ENCODE results near the gene DACH1. TPM values are rescaled to one million over a fixed set of nuclear protein-coding genes. Genes with fewer than 3 reads are reported as not detected.

DACH1 gene
- total RNA-seq, 5 donors from 2014 or later (not counting 1 experiment from before 2014, with no cell fraction given), result 0.13 to 1.2 (median 0.23) TPM

DNA sequence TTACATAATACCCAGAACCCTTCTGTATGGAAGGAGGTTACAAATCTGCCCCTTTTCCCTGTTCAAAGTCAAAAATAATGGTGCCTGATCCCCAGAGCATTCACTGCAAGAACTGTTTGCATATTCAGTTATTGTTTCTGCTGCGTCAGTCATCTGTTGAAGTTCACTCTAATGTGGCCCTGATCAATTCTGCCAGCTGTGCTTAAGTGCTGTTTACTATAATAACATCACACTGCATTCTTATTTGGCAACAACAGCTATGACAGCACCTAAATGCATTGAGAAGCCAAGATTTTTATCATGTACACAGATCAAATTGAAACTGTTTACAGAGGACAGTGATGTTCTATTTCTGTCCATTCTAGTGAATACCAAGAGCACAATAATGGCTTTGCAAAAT, 115.9 kb downstream of the DACH1 start:
- peaks cover 0 to 3% (median 0%) of the 10 kb centered on the region in 3 donors for H3K9me3 Mint-ChIP-seq
- H3K27me3 ChIP-seq (replicated peaks in 1 of 2; ENCODE audit: control insufficient read depth in 2 of 2, extremely low read depth in 1 of 2, insufficient read depth in 2 of 2, low read length in 1 of 2), result no peaks in the 10 kb centered on the region

DNA sequence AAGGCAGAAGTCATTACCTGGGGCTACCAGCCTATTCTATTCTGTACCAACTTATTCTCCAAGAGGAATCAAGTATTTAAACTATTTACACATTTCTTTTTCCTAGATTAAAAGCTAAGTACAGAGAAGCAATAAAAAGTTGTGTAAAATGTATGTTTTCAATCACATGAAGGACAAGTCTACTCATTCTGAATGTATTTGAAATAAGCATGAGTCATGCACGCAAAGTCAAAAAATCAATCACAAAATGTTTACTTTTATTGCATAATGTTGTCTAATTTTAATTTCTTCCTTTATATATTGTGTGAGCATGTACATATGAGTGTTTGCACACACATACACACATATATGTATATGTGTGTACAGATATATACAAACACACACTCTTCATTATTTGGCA, 136.7 kb downstream of the DACH1 start:
- no peaks in the 10 kb centered on the region for H3K27me3 ChIP-seq (replicated peaks in 1 of 2; ENCODE audit: control insufficient read depth in 2 of 2, extremely low read depth in 1 of 2, insufficient read depth in 2 of 2, low read length in 1 of 2)
- H3K4me1 Mint-ChIP-seq, result no peaks in the 10 kb centered on the region
- no peaks in the 10 kb centered on the region for H3K36me3 Mint-ChIP-seq
- no CpG with 5 or more reads among the region's 1 CpG for WGBS (ENCODE audit: insufficient coverage)
- CTCF ChIA-PET, result no interaction called here
- H3K27ac ChIP-seq (ENCODE audit: low read length), result no peak overlapping the region
- POLR2A ChIA-PET, result interaction anchor here in 1 of 2 donors (0.6 kb wide), 1 partner anchor 18 kb away, joined by 4 read pairs; no protein-coding TSS in a partner anchor
- DNase-seq, result no peak
- no peak overlapping the region for H3K27ac Mint-ChIP-seq
- no peak overlapping the region for H3K4me3 ChIP-seq (ENCODE audit: control insufficient read depth in 1 of 2, extremely low read depth in 1 of 2, low read length in 1 of 2)
- H3K9me3 ChIP-seq, result no peaks in the 10 kb centered on the region
- ATAC-seq (replicated peaks in 1 of 4), result no peak
- no peaks in the 10 kb centered on the region for H3K9me3 Mint-ChIP-seq
- H3K27me3 Mint-ChIP-seq, result no peaks in the 10 kb centered on the region
- H3K4me3 Mint-ChIP-seq, result no peak overlapping the region
- no peaks in the 10 kb centered on the region for H3K4me1 ChIP-seq (ENCODE audit: control insufficient read depth in 1 of 2, extremely low read depth in 1 of 2, insufficient read depth in 2 of 2, low read length in 2 of 2)
- H3K36me3 ChIP-seq (ENCODE audit: control insufficient read depth in 2 of 2, extremely low read depth in 1 of 2, insufficient read depth in 1 of 2, low read length in 1 of 2), result no peaks in the 10 kb centered on the region

More for the DNA sequence above, 115.9 kb downstream of the DACH1 start:
- Histone ChIP-seq H3K9me3 (no peaks in the 10 kb centered on the region), H3K4me1 (ENCODE audit: control insufficient read depth in 1 of 2, extremely low read depth in 1 of 2, insufficient read depth in 2 of 2, low read length in 2 of 2) (no peaks in the 10 kb centered on the region), H3K36me3 (ENCODE audit: control insufficient read depth in 2 of 2, extremely low read depth in 1 of 2, insufficient read depth in 1 of 2, low read length in 1 of 2) (no peaks in the 10 kb centered on the region), H3K27ac (ENCODE audit: low read length) (no peak overlapping the region), H3K4me3 (ENCODE audit: control insufficient read depth in 1 of 2, extremely low read depth in 1 of 2, low read length in 1 of 2) (no peak overlapping the region)
- Mint-ChIP-seq H3K4me1 (no peaks in the 10 kb centered on the region), H3K36me3 (no peaks in the 10 kb centered on the region), H3K27ac (no peak overlapping the region), H3K4me3 (no peak overlapping the region), H3K27me3 (no peaks in the 10 kb centered on the region)
- 77% methylated on average over 1 of the region's 1 CpG for WGBS (ENCODE audit: insufficient coverage)
- no peak for ATAC-seq (replicated peaks in 1 of 4)
- no peak for DNase-seq
- ChIA-PET CTCF (no interaction called here), POLR2A (no interaction called here)

DNA sequence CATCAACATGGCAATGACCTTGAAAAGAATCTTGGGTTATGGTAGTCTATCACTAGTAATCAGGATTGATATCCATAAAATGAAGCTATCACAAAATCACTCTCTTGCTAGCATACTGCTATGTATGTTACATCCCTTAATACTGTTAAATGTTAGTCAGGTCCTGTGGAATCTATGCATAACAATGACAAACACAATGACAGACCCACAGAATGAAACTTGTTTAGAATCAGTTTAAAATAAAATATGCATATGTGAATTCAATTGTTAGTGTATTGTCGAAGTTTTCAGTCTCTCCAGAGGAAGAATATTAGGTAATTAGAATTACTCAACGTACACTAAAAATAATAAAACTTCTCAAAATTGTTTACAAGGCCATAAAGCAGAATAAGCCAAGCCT, 137.6 kb downstream of the DACH1 start:
- Histone ChIP-seq H3K27me3 (replicated peaks in 1 of 2; ENCODE audit: control insufficient read depth in 2 of 2, extremely low read depth in 1 of 2, insufficient read depth in 2 of 2, low read length in 1 of 2) (no peaks in the 10 kb centered on the region), H3K27ac (ENCODE audit: low read length) (no peak overlapping the region), H3K9me3 (no peaks in the 10 kb centered on the region), H3K4me1 (ENCODE audit: control insufficient read depth in 1 of 2, extremely low read depth in 1 of 2, insufficient read depth in 2 of 2, low read length in 2 of 2) (no peaks in the 10 kb centered on the region), H3K4me3 (ENCODE audit: control insufficient read depth in 1 of 2, extremely low read depth in 1 of 2, low read length in 1 of 2) (no peak overlapping the region), H3K36me3 (ENCODE audit: control insufficient read depth in 2 of 2, extremely low read depth in 1 of 2, insufficient read depth in 1 of 2, low read length in 1 of 2) (no peaks in the 10 kb centered on the region)
- ATAC-seq (replicated peaks in 1 of 4) (no peak), DNase-seq (no peak)
- Mint-ChIP-seq H3K9me3 (no peaks in the 10 kb centered on the region), H3K36me3 (no peaks in the 10 kb centered on the region), H3K27ac (no peak overlapping the region), H3K4me1 (no peaks in the 10 kb centered on the region), H3K27me3 (no peaks in the 10 kb centered on the region), H3K4me3 (no peak overlapping the region)
- ChIA-PET POLR2A (no interaction called here), CTCF (no interaction called here)
- no CpG with 5 or more reads among the region's 2 CpGs for WGBS (ENCODE audit: insufficient coverage)

DNA sequence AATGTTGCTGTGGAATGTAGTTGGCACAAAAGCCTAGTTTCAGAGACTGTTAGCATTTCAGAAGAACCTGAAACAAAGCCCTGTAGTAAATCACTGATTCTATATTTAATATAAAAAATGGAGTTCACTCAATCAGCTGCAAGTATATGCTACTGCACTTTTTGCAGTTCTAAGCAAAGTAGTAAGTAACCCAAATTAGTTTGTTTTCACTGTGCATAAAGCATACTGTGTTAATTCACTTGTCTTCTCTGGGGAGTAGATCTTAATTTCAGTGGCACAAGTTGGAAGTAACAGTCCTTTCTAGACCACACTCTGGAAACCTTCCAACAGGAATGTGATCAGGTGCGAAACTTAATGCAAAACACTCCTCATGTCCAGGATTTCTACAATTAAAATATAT, 139.3 kb downstream of the DACH1 start:
- Histone ChIP-seq H3K4me1 (ENCODE audit: control insufficient read depth in 1 of 2, extremely low read depth in 1 of 2, insufficient read depth in 2 of 2, low read length in 2 of 2) (no peaks in the 10 kb centered on the region), H3K9me3 (no peaks in the 10 kb centered on the region), H3K27ac (ENCODE audit: low read length) (no peak overlapping the region), H3K36me3 (ENCODE audit: control insufficient read depth in 2 of 2, extremely low read depth in 1 of 2, insufficient read depth in 1 of 2, low read length in 1 of 2) (no peaks in the 10 kb centered on the region), H3K4me3 (ENCODE audit: control insufficient read depth in 1 of 2, extremely low read depth in 1 of 2, low read length in 1 of 2) (no peak overlapping the region), H3K27me3 (replicated peaks in 1 of 2; ENCODE audit: control insufficient read depth in 2 of 2, extremely low read depth in 1 of 2, insufficient read depth in 2 of 2, low read length in 1 of 2) (no peaks in the 10 kb centered on the region)
- no peaks in the 10 kb centered on the region for H3K9me3 Mint-ChIP-seq
- DNase-seq (no peak), ATAC-seq (replicated peaks in 1 of 4) (no peak)
- H3K27ac Mint-ChIP-seq, result no peak overlapping the region
- no peak overlapping the region for H3K4me3 Mint-ChIP-seq
- H3K36me3 Mint-ChIP-seq, result no peaks in the 10 kb centered on the region
- ChIA-PET POLR2A (no interaction called here), CTCF (no interaction called here)
- H3K27me3 Mint-ChIP-seq, result no peaks in the 10 kb centered on the region
- H3K4me1 Mint-ChIP-seq, result no peaks in the 10 kb centered on the region
- no CpG with 5 or more reads among the region's 1 CpG for WGBS (ENCODE audit: insufficient coverage)

DNA sequence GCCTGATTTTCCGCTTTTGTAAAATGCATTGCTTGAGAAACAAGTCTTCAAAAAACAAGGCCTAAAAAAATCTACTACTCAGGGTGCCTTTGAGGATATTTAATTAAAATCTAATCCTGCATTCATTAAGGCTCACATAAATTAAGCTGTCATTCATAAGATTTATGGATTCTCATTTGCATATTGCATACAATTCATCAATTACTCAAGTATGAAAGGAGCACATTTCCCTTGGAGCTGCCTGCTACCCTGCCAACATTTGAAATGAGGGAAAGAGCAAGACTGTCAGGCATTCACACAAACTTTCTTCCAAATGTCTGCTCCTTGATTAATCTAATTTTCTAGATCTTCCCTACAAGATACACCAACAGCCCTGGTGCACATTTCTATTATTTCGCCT, 140.0 kb downstream of the DACH1 start:
- H3K36me3 ChIP-seq (ENCODE audit: control insufficient read depth in 2 of 2, extremely low read depth in 1 of 2, insufficient read depth in 1 of 2, low read length in 1 of 2), result no peaks in the 10 kb centered on the region
- H3K27ac ChIP-seq (ENCODE audit: low read length), result no peak overlapping the region
- WGBS (ENCODE audit: insufficient coverage), result no CpG with 5 or more reads among the region's 2 CpGs
- no peak for DNase-seq
- ATAC-seq (replicated peaks in 1 of 4), result no peak
- Mint-ChIP-seq H3K36me3 (no peaks in the 10 kb centered on the region), H3K27me3 (no peaks in the 10 kb centered on the region), H3K9me3 (no peaks in the 10 kb centered on the region), H3K4me1 (no peaks in the 10 kb centered on the region), H3K4me3 (no peak overlapping the region), H3K27ac (no peak overlapping the region)
- H3K27me3 ChIP-seq (replicated peaks in 1 of 2; ENCODE audit: control insufficient read depth in 2 of 2, extremely low read depth in 1 of 2, insufficient read depth in 2 of 2, low read length in 1 of 2), result no peaks in the 10 kb centered on the region
- ChIA-PET CTCF (no interaction called here), POLR2A (no interaction called here)
- H3K4me1 ChIP-seq (ENCODE audit: control insufficient read depth in 1 of 2, extremely low read depth in 1 of 2, insufficient read depth in 2 of 2, low read length in 2 of 2), result no peaks in the 10 kb centered on the region
- no peaks in the 10 kb centered on the region for H3K9me3 ChIP-seq
- H3K4me3 ChIP-seq (ENCODE audit: control insufficient read depth in 1 of 2, extremely low read depth in 1 of 2, low read length in 1 of 2), result no peak overlapping the region

DNA sequence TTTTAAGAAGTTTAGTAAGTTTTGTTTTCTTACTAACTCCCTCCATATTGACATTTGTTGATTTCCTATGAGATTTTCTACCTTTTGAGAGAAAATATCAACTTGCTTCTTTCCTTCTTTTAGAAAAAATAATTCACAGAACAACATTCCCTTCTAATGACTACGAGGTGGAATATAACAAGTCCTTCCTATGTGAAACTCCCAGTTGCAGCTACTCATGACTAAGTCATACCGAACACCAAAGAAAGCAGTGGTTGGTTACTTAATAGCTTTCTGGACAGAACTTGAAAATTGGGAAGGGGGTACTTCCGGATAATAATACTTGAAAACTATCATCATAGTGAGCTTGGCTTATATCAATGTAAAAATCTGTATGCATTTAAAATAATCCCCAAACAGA, 144.8 kb downstream of the DACH1 start:
- H3K27ac ChIP-seq (ENCODE audit: low read length), result no peak overlapping the region
- H3K4me1 ChIP-seq (ENCODE audit: control insufficient read depth in 1 of 2, extremely low read depth in 1 of 2, insufficient read depth in 2 of 2, low read length in 2 of 2), result no peaks in the 10 kb centered on the region
- H3K4me3 Mint-ChIP-seq, result no peak overlapping the region
- H3K27ac Mint-ChIP-seq, result no peak overlapping the region
- ChIA-PET CTCF (no interaction called here), POLR2A (no interaction called here)
- no peaks in the 10 kb centered on the region for H3K9me3 ChIP-seq
- H3K27me3 Mint-ChIP-seq, result no peaks in the 10 kb centered on the region
- no peaks in the 10 kb centered on the region for H3K36me3 Mint-ChIP-seq
- no peaks in the 10 kb centered on the region for H3K9me3 Mint-ChIP-seq
- DNase-seq, result no peak
- no peak for ATAC-seq (replicated peaks in 1 of 4)
- WGBS (ENCODE audit: insufficient coverage), result no CpG with 5 or more reads among the region's 3 CpGs
- no peaks in the 10 kb centered on the region for H3K4me1 Mint-ChIP-seq
- no peaks in the 10 kb centered on the region for H3K36me3 ChIP-seq (ENCODE audit: control insufficient read depth in 2 of 2, extremely low read depth in 1 of 2, insufficient read depth in 1 of 2, low read length in 1 of 2)
- no peak overlapping the region for H3K4me3 ChIP-seq (ENCODE audit: control insufficient read depth in 1 of 2, extremely low read depth in 1 of 2, low read length in 1 of 2)
- no peaks in the 10 kb centered on the region for H3K27me3 ChIP-seq (replicated peaks in 1 of 2; ENCODE audit: control insufficient read depth in 2 of 2, extremely low read depth in 1 of 2, insufficient read depth in 2 of 2, low read length in 1 of 2)

DNA sequence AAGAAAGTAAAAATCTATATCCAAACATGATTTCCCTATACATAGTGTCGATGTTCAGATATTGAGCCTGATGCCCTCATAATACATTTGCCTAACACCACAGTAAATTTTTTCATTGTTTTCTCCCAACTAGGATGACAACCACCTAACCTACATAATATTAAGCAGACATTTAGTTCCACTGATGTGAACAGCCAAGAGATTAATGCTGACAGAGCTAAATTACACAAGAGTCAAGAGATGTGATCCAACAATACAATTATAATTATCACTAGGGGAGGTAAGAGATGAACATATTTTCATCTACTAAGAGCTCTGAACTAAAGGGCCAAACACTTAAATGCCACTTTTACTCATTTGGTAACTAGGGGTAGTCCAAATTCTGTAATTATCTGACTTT, 145.9 kb downstream of the DACH1 start:
- Mint-ChIP-seq H3K4me1 (no peaks in the 10 kb centered on the region), H3K9me3 (no peaks in the 10 kb centered on the region), H3K27ac (no peak overlapping the region), H3K4me3 (no peak overlapping the region), H3K36me3 (no peaks in the 10 kb centered on the region), H3K27me3 (no peaks in the 10 kb centered on the region)
- ChIA-PET POLR2A (no interaction called here), CTCF (no interaction called here)
- H3K4me3 ChIP-seq (ENCODE audit: control insufficient read depth in 1 of 2, extremely low read depth in 1 of 2, low read length in 1 of 2), result no peak overlapping the region
- no peaks in the 10 kb centered on the region for H3K9me3 ChIP-seq
- ATAC-seq (replicated peaks in 1 of 4) (no peak), DNase-seq (no peak)
- WGBS (ENCODE audit: insufficient coverage), result no CpG with 5 or more reads among the region's 1 CpG
- H3K27me3 ChIP-seq (replicated peaks in 1 of 2; ENCODE audit: control insufficient read depth in 2 of 2, extremely low read depth in 1 of 2, insufficient read depth in 2 of 2, low read length in 1 of 2), result no peaks in the 10 kb centered on the region
- H3K4me1 ChIP-seq (ENCODE audit: control insufficient read depth in 1 of 2, extremely low read depth in 1 of 2, insufficient read depth in 2 of 2, low read length in 2 of 2), result no peaks in the 10 kb centered on the region
- H3K36me3 ChIP-seq (ENCODE audit: control insufficient read depth in 2 of 2, extremely low read depth in 1 of 2, insufficient read depth in 1 of 2, low read length in 1 of 2), result no peaks in the 10 kb centered on the region
- H3K27ac ChIP-seq (ENCODE audit: low read length), result no peak overlapping the region
